ENCODE measurements around the gene SHH.

- no peak for TF ChIP-seq CTCF (IDR thresholded peaks at IDR 0.05; ENCODE audit: low read length)
- TF ChIP-seq EZH2 (optimal IDR thresholded peaks at IDR 0.05; ENCODE audit: low read depth, low read length) = no peak
Observed at GRCh38 chr7:155816996-155817395, 4.7 kb upstream of the SHH start.

Measured in MM.1S (cell line).